Dendritic cell treated with granulocyte-macrophage colony-stimulating factor and Interleukin-4, amounts not matched to agents 40 ng/mL and 50 ng/mL, for 4 days (primary cell): ENCODE data around the gene TMEM132E.

Experiments used
- H3K27ac Mint-ChIP-seq: one replicate; pipeline ENCODE4 v1.8.0; 2022; ENCODE audit warnings: mild to moderate bottlenecking, mixed read lengths
- H3K27me3 Mint-ChIP-seq: one replicate; pipeline ENCODE4 v1.8.0; 2022; ENCODE audit warnings: mild to moderate bottlenecking, mixed read lengths
- H3K36me3 Mint-ChIP-seq: one replicate; pipeline ENCODE4 v1.8.0; 2022; ENCODE audit warnings: low read depth, mixed read lengths
- H3K4me1 Mint-ChIP-seq: one replicate; pipeline ENCODE4 v1.8.0; 2022; ENCODE audit warnings: low read depth, mixed read lengths
- H3K4me3 Mint-ChIP-seq: one replicate; pipeline ENCODE4 v1.8.0; 2022; ENCODE audit warnings: mild to moderate bottlenecking, moderate library complexity, mixed read lengths
- H3K9me3 Mint-ChIP-seq: one replicate; pipeline ENCODE4 v1.8.0; 2022; ENCODE audit warnings: mixed read lengths
- intact Hi-C: fragments of 100-400 bp; cut with micrococcal nuclease; formaldehyde crosslinking; loops from one replicate; pipeline ENCODE4 v1.15.0; 2022

The TMEM132E gene

GRCh38 chr17:34680151-34680550 lies 100.8 kb downstream of the TMEM132E start:
- Mint-ChIP-seq H3K27me3 (peaks cover 8% of the 10 kb centered on the region), H3K36me3 (no peaks in the 10 kb centered on the region), H3K4me3 (no peak overlapping the region), H3K9me3 (no peaks in the 10 kb centered on the region), H3K27ac (no peak overlapping the region), H3K4me1 (no peaks in the 10 kb centered on the region)
- intact Hi-C loops: no loop called here

GRCh38 chr17:34682305-34682704 lies 102.9 kb downstream of the TMEM132E start:
- Mint-ChIP-seq H3K4me3 (no peak overlapping the region), H3K4me1 (no peaks in the 10 kb centered on the region), H3K27me3 (peaks cover 12% of the 10 kb centered on the region), H3K27ac (no peak overlapping the region), H3K9me3 (no peaks in the 10 kb centered on the region), H3K36me3 (no peaks in the 10 kb centered on the region)
- intact Hi-C loops: no loop called here

DNA sequence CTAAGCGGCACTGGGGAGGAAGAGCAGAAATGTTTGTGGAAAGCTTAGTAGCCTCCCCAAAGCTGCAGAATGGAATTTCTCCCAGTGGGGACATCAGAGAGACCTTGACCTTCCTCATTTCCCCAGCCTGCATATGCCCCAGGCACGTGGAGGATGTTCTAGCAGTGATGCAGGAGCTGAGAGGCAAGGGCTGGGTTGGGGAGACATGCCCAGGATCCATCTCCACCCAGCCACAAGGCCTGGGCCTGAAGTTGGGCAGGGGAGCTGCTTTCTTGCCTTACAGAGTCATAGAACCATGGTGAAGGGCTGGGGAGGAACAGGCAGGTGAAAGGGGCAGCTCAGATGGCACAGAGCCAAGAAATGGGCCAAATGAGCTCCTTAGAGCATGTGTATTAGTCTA lies 104.0 kb downstream of the TMEM132E start:
- Mint-ChIP-seq H3K27me3 (peaks cover 10% of the 10 kb centered on the region), H3K4me3 (no peak overlapping the region), H3K4me1 (no peaks in the 10 kb centered on the region), H3K36me3 (no peaks in the 10 kb centered on the region), H3K27ac (no peak overlapping the region), H3K9me3 (peaks cover 3% of the 10 kb centered on the region)
- intact Hi-C loops: no loop called here
